NCI-H2196 treated with DMSO at 0.1 percent for 48 hours (cell line): ENCODE data around the gene GRHPR.
"Not testable (repeated sequence)": the region's sequence is repeated elsewhere in the genome, so short reads cannot be mapped to it uniquely, and the experiment has no call there.

ENCODE experiments used
- DNase-seq: peaks from one replicate; lab custom pipeline; 2025; ENCODE audit not compliant: unreplicated experiment; lab: John Stamatoyannopoulos, UW

The GRHPR gene

GRCh38 chr9:37422289-37423104 is at the start of gene GRHPR:
Gene GRHPR, plus strand, starts transcription at chr9:37422696. Its CDS starts 55 bp downstream, at chr9:37422751.
- peak; percentile 46 for DNase-seq

GRCh38 chr9:37372839-37373238 is 49.7 kb upstream of the GRHPR start:
- no peak for DNase-seq

DNA sequence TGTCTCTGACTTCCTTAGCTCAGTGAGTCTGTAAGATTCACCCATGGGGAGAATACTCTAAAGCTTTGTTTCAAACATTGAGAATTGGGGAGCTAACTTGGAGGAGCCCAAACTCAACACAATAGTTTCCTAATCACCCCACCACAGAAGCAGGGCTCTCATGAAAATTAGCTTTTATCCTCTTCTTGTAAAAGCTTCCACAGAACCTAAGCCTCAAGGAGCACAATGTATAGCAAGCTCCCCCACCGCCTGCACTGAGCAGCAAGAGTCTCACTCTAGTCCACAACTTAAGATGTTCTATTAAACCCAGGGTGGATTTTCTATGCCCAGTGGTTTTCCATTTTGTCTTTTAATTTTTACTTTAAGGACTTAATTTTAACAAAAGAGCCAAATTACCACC is 48.9 kb upstream of the GRHPR start:
- no peak for DNase-seq

DNA sequence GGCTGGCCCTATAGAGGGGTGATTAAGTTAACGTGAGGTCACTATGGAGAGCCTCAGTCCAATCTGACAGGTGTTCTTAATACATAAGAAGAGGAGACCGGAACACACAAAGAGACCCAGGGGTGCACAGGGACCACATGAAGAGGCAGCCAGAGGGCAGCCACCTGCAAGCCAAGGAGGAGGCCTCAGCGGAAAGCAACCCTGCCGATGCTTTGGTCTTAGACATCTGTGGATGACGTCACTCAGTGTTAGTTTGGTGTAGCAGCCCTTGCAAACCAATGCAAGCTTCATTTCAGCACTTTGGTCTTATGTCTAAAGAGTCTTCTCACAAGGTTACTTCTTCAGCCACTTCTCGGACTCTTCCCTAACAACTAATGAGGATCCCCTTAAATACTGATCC is 47.6 kb upstream of the GRHPR start:
- no peak for DNase-seq

- DNase-seq, result no peak
Observed at GRCh38 chr9:37377688-37378612, 44.5 kb upstream of the GRHPR start.

- DNase-seq, result no peak
Observed at GRCh38 chr9:37378613-37379004, 43.9 kb upstream of the GRHPR start.

DNA sequence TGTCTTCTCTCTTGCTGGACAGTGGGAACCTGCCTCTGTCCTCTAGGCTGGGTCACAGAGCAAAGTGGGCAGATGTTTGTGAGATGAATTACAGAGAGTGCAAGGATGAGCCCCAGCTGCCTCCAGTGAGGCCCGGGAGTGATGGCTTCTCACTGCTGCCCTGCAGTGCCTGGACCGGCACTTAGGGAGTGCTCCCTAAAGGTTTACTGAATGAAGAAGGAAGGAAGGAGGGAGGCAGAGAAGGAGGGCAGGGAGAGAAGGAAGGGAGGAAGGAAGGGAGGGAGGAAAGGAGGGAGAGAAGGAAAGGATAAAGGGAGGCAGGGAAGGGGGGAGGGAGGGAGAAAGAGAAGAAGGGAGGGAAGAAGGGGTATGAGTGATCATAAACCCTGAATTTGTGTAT is 42.7 kb upstream of the GRHPR start:
- no peak for DNase-seq

DNA sequence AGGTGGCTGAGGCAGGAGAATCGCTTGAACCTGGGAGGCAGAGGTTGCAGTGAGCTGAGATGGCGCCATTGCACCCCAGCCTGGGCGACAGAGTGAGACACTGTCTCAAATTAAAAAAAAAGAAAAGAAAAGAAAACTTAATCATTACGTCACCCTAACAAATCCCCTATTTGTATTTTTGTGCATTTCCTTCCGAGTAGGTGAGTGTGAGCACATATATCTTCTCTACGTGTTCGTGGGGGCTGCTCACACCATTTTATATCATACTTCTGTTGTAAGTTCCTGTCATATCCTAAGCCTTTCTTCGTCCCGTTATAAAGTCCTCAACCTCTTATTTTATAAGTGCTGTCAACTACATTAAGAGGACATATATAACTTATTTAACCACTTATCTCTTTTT is 41.9 kb upstream of the GRHPR start:
- no peak for DNase-seq

DNA sequence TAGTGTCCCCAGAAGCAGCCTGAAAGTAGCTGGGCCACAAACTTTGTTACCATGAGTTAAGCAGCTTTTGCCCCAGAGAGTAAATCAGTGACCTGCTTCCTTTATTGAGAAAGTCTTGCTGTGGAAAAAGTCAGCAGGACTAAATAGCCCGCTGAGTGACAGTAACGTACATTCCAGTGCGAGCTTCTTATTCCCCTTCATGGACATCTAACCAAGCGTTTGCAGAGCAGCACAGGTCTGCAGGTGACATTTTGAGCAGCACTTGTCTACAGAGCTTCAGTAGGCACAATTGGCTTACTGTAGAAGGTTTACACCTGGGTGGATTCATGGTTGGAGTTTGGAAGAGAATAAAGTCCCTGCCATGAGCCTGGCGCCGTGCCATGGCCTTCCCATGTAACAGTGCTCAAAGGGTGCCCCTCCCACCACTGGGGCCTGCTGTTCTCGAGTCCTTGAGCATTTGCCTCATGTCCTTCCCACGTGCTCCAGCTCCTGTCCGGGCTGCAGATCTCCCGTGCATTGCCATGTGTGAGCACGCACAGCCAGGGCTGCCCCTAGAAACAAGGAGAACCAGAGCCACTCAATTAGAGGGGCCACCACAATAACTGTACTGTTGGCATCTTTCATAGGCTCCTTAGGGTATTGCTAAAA is 41.3 kb upstream of the GRHPR start:
- DNase-seq, result no peak

DNA sequence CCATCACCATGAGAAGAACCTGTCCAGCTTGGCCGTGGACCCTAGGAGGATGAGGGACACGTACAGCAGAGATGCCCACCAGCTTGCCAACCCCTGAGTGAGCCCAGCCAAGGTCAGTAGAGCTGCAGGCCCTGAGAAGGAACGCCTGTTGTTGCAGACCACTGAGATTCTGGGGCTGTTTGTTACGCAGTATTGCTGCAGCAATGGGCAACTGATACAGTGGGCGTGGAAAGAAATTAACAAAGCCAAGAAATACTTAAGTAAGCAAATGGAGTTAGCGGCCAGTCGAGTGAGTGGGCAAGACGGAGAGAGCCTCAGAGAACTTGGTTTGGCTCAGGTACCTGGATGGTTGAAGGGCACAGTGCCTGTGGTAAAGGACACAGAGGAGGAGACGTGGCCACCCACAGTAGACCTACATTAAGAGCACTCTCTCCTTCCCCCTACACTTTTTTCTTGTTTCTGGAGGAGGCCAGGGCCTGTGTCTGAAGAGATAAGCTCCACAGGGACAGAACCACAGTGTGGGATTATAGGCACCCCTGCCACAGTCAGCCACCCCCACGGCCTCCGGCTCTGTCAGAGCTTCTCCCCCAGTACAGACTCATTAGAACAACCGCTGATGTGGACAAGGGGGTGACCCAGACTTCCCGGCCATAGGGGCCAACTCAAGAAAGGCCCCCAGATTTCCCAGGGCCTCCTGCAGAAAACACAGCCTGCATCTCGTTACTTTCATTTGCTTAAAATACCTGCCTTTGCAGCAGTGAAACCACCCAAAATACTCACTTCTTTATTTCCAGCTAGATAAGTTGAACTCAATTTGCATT is 40.1 kb upstream of the GRHPR start:
- no peak for DNase-seq

- no peak for DNase-seq
Observed at GRCh38 chr9:37382982-37383357, 39.5 kb upstream of the GRHPR start.

DNA sequence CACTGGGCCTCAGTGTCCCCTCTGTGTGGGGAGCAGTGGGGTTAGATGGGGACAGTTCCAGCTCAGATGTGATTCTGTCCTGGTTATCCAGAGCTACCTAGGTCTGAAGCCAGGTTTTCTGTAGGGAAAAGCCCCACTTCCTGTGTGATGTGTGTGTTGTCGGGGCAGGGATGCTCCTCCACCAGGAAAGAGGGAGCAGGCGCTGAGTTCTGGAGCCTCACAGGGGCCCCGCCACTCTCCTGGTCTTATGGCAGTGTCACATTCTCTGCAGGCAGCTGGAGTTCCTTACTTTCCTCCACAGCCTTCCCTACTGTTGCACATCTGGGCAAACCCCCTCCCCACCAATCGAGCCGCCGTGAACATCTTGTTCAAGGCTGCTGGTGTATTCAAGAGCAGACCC is 39.1 kb upstream of the GRHPR start:
- no peak for DNase-seq

DNA sequence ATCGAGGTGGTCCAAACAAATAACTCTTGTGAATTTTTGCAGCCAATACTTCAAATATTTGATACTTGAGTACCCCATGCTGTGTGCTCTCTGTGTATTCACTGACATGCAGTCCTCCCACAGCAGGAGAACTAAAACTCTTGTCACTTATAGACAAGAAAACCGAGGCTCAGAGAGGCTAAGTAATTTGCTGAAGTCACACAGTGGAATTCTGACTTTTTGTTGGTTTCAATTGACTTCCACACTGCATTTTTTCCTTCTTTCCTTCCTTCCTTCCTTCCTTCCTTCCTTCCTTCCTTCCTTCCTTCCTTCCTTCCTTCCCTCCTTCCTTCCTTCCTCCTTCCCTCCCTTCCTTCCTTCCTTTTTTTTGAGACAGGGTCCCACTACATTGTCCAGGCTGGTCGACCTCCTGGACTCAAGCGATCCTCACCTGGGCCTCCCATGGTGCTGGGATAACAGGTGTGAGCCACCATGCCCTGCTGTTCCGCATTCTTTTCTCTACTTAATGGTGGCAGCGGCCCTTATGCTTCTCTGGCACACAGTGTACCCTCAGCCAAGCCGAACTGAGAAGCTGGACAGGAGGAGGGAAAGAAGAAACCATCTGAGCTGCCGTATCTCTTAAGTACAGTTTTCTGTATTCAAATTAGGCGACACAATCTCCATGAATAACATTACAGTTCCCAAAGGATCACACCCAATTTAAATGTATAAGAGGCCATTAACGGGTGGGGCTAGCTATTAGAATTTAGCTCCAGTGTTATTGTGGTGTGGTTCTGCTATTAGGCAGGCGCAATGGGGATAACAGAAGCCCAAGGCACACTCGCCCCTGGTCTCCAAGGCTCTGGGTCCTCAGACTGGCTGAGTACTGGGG is 38.4 kb upstream of the GRHPR start:
- DNase-seq, result no peak

DNA sequence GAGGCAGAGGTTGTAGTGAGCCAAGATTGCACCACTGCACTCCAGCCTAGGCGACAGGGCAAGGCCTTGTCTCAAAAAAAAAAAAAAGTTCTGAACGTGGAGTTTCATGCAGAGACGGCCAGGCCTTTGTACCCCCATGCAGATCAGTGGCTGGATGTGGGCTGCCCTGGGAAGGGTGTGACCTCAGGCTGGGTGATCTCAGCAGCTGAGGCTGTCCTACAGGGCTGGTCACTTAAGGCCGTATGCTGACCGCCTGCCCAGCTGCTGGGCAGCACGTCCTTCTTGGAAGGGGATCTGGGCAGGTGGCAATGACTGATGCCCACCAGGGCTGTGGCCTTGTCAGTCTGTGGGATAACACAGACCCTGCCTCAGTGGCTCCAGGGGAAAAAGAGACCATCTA is 37.2 kb upstream of the GRHPR start:
- DNase-seq, result no peak

- no peak for DNase-seq
Observed at GRCh38 chr9:37386988-37387387, 35.5 kb upstream of the GRHPR start.

DNA sequence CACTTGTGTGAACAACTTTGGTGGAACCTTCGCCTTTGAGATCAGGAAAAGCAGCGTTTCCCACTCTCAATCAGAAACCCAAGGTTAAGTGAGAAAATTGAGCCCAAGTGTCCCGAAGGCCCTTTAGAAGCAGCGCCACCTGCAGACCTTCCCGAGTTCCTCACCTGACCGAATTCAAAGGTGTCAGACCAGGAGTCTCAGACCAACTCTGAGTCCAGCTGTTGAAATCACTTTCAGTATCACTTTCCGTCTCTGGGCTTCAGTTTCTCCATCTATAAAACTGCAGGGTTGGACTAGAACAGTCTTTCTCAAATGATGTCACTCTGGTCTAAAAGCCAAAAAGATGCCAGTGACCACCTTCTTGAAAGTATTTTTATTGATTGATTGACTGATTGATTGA is 31.7 kb upstream of the GRHPR start:
- no peak for DNase-seq

GRCh38 chr9:37392272-37392671 is 30.2 kb upstream of the GRHPR start:
- no peak for DNase-seq

DNA sequence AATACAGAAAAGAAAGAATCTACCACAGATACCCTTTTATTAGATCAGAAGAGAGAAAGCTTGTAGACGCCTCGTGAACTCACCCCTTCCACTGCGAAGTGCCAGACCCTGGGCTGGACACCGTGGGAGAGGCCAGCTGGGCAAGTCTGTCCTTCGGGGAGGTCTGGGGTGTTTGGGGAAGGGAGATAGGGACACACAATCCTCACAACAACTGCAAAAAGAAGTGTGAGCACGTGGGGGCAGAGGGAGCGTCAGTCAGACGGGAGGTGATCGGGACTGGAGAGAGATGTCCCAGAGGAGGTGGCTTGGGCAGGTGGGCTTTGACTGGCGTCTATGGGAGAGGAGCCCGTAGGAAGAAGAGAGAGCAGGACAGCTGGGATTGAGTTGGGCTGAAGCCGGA is 27.3 kb upstream of the GRHPR start:
- DNase-seq, result no peak

- DNase-seq, result no peak
Observed at GRCh38 chr9:37395663-37396062, 26.8 kb upstream of the GRHPR start.

DNA sequence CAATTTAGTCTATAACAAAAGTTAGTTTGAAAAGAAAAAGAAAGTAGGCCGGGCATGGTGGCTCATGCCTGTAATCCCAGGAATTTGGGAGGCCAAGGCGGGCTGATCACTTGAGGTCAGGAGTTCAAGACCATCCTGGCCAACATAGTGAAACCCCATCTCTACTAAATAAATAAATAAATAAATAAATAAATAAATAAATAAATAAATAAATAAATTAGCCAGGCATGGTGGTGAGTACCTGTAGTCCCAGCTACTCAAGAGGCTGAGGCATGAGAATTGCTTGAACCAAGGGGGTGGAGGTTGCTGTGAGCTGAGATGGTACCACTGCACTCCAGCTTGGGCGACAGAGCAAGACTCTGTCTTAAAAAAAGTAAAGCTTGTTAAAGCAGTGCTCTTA is 24.5 kb upstream of the GRHPR start:
- DNase-seq, result not testable (repeated sequence)
